ENCODE data around the gene OR5B21.

The OR5B21 gene

GRCh38 chr11:58490827-58491226 is 17.1 kb downstream of the OR5B21 start:
- no peak for DNase-seq

GRCh38 chr11:58487170-58487569 is 20.7 kb downstream of the OR5B21 start:
- DNase-seq = no peak

GRCh38 chr11:58485961-58486360 is 21.9 kb downstream of the OR5B21 start:
- DNase-seq = no peak

- DNase-seq = no peak
Observed at GRCh38 chr11:58471892-58472291, 36.0 kb downstream of the OR5B21 start.

GRCh38 chr11:58466293-58466692 is 41.6 kb downstream of the OR5B21 start:
- no peak for DNase-seq

GRCh38 chr11:58465690-58466089 is 42.2 kb downstream of the OR5B21 start:
- DNase-seq = no peak
